Fibroblast of the conjunctiva (primary cell): ENCODE measurements around the gene ATP6V0C.
"Not testable (repeated sequence)": the region's sequence is repeated elsewhere in the genome, so short reads cannot be mapped to it uniquely, and the experiment has no call there.

Experiments used
- DNase-seq: peaks from one replicate; pipeline ENCODE4 v3.0.0-alpha.2; 2010; ENCODE audit warnings: low read depth

ATP6V0C gene

DNA sequence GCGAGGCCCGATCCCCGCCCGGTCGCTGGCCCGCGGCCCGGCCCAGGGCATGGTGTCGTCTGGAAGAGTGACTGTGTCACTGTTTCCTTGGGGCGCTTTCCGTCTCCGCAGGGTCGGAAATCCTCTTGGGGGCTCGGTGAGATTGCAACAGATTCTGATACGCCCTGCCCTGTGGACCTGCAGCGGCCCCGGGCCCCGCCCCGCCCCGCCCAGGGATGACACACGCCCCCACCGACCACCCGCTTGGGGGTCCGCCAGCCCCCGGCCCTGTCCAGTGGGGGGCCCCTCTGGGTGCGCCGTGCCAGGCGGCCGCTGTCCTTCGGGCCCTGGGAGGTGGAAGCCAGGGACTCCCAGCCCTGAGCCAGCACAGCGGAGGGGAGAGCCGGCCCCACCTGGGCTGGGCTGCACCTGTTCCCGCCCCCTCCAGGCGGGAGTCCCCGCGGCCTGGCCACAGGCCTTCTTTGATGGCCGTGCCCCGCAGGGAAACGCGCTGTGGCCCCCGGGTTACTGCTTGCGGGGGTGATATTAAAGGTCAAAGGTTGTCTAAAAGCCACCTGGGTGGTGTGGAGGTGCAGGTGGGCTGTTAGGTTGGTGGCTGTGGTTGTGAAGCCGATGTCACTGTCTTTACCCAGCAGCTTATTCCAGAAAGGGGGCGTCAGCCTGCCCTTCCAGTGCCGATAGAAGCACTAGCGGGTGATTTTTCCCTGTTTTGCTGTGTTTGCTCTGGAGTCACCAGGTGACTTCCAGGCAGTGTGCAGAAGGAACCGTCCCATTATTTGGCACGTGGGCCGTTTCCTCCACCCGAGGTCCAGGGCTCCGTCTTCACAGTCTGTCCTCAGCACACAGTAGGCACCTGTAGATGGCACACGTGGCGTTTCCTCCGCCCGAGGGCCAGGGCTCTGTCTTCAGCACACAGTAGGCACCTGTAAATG is 38.1 kb upstream of the ATP6V0C start:
- DNase-seq = no peak

DNA sequence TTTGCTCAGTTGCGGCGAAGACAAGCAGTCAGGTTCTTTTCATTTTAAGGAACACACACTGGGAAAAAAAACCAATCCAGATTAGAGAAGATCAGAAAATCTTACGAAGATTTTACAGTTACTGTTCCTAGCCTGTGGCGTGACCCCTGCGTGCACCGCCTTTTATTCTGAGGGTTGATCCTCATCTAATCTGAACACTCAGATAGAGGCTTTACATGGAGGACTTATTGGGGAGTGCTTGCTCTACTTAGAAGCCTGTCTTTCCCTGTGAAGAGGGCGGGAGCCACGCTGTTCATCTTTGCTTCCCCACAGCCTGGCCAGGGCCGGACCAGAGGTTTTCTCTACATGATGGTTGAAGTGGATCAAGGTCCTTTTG is 37.4 kb upstream of the ATP6V0C start:
- no peak for DNase-seq

DNA sequence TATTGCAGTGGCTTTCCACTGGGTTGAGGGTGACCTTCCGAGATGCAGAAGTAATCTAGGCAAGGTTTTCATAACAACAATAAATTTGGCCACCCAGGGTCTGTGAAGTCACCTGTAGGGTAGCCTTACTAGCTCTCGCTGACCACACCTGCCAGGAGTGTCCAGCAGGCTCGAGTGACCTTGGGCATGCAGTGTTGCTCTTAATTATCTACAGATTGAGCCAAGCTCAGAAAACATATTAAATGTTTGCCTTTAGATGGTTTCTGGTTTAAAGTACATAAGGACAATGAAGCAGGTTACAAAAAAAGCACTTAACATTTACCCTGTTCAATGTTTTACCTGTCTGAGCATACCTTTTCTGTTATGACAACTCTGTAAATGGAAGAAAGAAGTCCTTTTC is 37.0 kb upstream of the ATP6V0C start:
- no peak for DNase-seq

- DNase-seq = no peak
These were observed 36.4 kb upstream of the ATP6V0C start for GRCh38 chr16:2477327-2477726.

DNA sequence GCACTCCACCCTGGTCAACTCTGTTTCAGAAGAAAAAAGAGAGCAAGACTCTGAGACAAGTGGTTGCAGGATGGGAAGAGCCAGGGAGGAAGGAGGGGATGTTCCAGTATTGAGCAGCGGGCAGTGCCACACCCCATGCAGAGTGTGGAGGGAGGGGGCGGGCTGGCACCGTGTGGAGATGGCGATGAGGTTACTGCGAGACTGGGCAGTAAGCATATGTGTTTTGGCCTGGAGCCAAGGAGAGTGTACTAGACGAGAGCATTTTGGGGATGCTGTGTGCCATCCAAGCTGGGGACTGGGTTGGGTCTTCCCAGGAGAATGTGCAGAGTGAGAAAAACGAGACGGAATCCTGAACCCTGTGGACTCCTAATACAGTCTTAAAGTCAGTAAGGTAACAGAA is 35.5 kb upstream of the ATP6V0C start:
- no peak for DNase-seq

DNA sequence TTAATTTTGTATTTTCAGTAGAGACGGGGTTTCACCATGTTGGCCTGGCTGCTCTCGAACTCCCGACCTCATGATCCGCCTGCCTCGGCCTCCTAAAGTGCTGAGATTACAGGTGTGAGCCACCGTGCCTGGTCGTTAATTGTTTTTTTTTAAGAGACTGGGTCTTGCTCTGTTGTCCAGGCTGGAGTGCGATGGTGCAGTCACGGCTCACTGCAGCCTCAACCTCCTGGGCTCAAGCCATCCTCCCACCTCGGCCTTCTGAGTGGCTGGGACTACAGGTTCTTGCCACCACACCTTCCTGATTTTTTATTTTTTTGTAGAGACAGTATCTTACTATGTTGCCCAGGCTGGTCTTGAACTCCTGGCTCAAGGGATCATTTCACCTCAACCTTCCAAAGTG is 33.8 kb upstream of the ATP6V0C start:
- not testable (repeated sequence) for DNase-seq

DNA sequence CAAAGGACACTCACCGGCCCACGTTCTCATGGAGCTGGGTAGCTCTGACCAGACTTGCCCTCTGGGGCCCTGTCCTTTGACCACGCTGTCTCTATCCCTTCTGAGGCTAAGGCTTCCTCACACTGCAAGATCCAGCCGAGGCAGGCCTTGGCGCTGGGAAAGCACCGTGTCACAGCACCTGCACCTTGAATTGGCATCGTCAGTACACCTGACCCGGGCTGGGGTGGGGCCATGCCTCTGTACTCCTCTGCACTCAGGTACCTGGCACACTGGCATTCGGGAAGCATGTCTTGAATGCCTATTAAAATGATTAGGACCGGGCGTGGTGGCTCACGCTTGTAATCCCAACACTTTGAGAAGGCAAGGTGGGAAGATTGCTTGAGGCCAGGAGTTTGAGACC is 32.8 kb upstream of the ATP6V0C start:
- no peak for DNase-seq

- no peak for DNase-seq
These were observed 32.1 kb upstream of the ATP6V0C start for GRCh38 chr16:2481676-2482075.

GRCh38 chr16:2482249-2482648 is 31.5 kb upstream of the ATP6V0C start:
- DNase-seq = no peak

- peak; percentile 48 for DNase-seq
These were observed 30.8 kb upstream of the ATP6V0C start for GRCh38 chr16:2482708-2483534.

GRCh38 chr16:2483939-2484897 is 29.5 kb upstream of the ATP6V0C start:
- DNase-seq = no peak

- DNase-seq = no peak
These were observed 28.7 kb upstream of the ATP6V0C start for GRCh38 chr16:2484898-2485508.

DNA sequence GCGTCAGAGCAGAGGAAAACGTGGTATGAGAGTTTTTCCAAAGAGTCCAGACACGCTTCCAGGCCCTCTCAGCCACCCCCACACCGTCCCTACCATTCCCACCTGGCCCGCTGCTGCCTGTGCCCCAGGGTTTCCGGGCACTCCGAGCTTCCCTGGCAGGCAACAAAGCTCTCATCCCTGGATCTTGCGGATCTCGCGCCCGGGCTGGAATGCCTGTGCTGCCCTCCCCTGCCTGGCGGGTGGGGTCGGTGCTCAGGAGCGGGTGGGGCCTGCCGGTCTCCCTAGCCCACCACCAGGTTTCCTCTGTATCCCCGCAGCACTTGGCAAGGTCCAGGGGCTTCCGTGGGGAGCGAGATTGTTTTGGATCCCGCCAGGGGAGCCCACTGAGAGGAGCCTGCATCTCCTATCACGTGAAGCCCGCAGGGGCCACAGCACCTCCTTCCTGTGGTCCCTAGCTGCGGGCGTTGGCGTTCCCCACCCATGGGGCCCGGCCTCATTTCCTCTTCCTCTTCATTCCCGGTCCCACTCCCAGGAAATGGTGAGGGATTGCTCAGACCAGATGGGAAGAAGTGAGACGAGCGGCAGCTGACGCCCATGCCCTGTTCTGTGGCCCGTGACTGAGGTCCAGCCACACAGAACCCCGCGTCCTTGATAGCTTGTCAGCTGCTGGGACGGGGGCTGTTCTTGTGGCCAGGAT is 27.8 kb upstream of the ATP6V0C start:
- no peak for DNase-seq

DNA sequence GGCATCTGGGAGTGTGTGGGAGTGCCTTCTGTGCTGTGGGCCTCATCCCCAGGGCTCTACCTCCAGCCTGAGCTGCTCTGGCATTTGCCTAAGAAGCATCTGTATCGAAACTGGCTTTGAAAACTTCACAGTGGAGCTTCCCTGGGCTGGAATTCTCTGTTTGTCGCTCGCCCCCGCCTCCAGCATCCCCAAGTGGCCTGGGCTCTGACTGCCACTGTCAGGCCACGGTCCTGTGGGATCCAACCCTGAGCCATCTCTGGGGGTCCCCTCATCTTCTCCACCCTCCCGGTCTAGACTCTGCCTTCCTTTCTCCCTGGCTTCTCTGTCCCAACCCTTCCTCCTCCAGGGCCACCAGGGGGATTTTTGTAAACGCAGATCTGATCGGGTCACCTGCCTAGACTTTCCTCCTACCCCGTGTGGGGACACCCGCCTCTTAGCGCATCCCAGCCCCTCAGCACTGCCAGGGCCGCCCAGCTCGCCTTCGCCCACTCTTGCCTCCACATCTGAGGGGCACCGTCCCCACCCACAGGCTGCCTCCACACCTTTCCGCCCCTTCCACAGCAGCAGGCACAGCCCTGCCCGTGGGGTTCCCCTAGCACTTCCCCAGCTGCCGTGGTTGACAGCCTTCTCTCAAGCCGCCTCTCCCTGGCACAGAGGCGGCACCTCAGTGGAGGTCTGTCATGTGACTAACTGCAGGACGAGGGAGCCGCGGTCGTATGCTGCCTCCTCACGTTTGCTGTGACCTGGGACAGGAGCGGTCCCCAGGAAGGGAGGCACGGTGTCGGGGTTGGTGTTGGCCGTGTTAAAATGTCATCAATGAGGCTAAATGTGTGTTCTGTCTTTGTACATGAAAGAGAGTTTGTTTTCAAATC is 26.9 kb upstream of the ATP6V0C start:
- DNase-seq = no peak

DNA sequence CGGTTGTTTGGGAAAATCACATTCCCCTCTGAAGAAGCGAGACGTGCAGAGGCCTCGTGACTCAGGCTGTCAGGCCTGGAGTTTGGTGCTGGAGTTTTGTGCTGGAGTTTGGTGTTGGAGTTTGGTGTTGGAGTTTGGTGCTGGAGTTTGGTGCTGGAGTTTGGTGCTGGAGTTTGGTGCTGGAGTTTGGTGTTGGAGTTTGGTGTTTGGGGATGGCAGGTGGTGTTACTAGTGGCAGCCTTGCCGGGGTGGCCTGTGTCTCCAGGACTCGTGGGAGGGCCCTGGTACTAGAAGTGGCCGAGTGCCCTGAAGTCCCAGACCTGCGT is 26.3 kb upstream of the ATP6V0C start:
- DNase-seq = no peak

DNA sequence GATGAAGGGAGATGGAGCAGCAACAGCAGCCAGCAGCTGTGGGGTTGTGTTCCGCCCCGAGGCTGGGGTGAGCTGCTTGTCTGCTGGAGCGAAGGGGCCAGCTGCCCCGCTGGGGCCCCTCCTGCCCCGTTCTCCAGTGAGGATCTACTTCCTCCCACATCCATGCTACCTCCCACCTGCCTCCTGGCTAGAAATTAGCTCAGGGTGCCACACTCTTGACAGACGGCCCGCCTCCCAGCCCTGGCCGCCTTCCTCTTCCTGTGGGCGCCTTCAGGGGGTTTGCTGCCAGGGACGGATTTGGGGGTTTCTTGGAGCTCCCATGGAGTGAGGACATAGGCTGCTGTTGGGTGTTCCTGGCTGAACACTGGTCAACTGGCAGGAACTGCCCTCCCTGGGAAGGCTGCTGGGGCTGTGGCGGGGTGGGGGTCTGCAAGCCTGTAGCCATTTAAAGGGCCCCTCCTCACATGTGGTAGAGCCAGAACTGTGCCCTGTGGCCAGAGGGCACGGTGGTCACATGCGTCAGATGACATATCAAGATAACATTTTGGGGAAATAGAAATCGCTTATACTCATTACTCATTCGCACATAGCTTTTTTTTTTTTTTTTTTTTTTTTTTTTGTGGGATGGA is 25.7 kb upstream of the ATP6V0C start:
- DNase-seq = no peak

DNA sequence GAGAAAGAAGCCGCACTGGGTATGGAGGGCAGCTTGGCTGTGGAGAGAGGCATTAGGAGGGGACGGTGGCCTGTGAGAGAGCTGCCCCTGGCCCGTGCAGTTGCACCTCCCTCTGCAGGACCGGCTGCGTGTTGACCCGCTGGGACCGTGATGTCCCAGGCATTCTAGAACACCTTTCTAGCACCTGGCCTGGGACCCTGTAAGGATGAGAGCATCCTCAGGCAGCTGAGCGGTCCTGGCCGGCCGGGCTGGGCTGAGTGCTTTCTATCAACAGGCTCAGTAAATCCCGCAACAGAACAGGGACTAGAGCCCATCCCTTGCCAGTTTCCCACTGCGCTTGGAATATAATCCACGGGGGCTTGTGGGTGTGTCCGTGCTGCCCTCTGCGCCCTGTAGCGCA is 24.2 kb upstream of the ATP6V0C start:
- DNase-seq = no peak

DNA sequence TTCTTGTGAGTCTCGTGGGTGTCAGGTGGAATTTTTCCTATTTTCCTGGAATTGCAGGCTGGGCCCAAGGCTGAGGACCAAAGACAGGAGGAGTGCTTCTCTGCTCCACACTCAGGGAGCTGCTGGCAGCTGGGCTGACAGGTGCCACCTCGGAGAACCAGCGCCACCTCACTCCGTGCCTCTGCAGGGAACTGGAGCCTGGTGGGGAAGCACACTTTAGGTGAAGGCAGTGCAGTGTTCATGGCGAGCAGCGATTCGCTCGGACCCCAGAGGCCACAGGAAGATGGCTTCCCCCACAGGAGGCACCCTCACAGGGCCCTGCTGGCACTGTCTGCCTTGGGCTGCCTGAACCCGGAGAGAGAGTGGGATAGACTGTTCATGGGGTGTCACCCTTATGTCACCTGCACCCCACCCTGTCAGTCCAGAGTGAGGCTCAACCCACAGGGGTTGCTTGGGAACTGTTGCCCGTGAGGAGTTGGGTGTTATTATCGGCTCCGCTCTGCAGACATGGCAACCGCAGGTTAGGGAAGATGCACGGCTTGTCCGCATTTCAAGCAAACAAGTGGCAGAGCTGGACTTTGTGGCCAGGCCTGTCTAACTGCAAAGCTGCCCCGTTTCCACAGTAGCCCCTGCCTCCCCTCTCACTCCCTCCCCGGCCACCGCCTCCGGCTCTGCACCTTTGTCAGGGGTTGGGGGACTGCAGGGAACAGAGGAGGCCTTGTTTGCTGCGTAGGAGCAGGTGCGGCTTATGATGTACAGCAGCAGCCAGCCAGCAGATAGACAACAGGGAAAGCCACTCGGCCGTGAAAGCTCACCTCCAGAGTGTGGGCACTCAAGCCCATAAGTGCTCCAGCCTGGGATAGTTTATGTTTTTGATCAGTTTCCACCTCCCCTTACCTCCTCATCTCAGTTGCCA is 23.3 kb upstream of the ATP6V0C start:
- no peak for DNase-seq

- DNase-seq = no peak
These were observed 21.5 kb upstream of the ATP6V0C start for GRCh38 chr16:2492292-2492691.
